NB4 (cell line): Measurements from ENCODE around the gene ANKHD1.
A peak's percentile ranks its signal among the peaks of the same experiment; 100 is the strongest.

Source experiments
- DNase-seq: peaks from one replicate; pipeline ENCODE4 v3.0.0; 2010; ENCODE audit warnings: low read depth
- H3K4me3 ChIP-seq: one replicate; pipeline ENCODE4 v1.5.1; 2011; ENCODE audit warnings: mild to moderate bottlenecking, low read depth, low read length, moderate library complexity
- MYC ChIP-seq: IDR thresholded peaks from 2 replicates; pipeline ENCODE4 v1.6.1; 2011; ENCODE audit warnings: low read depth, low read length
- POLR2A ChIP-seq: IDR thresholded peaks from 2 replicates; pipeline ENCODE4 v1.6.1; 2011; ENCODE audit warnings: mild to moderate bottlenecking; ENCODE audit not compliant: insufficient read length; ENCODE audit errors: extremely low read depth
- TF ChIP-seq, protein P1 (sequence below): IDR thresholded peaks from 2 replicates; pipeline ENCODE4 v1.6.1; 2011; ENCODE audit warnings: low read depth, low read length
- TF ChIP-seq, protein P2 (sequence below): IDR thresholded peaks from one replicate; pipeline ENCODE4 v1.5.1; 2012; ENCODE audit warnings: low read depth, low read length

The ANKHD1 gene

DNA sequence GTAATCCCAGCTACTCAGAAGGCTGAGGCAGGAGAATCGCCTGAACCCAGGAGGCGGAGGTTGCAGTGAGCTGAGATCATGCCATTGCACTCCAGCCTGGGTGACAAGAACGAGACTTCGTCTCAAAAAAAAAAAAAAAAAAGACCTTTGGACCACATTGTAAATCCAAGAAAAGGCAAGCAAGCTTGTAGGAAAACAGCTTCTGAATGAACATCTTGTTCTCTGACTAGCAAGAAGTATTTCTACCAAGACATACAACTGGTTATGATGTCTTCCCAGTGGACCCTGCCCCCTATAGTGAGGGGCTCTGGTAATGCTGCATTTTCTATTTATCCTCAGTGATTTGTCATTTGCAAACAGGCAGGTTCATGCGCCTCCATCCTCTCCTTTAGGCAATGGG is 141.3 kb downstream of the ANKHD1 start:
- TF ChIP-seq, protein P1, sequence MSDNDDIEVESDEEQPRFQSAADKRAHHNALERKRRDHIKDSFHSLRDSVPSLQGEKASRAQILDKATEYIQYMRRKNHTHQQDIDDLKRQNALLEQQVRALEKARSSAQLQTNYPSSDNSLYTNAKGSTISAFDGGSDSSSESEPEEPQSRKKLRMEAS: no peak
- TF ChIP-seq, protein P2, sequence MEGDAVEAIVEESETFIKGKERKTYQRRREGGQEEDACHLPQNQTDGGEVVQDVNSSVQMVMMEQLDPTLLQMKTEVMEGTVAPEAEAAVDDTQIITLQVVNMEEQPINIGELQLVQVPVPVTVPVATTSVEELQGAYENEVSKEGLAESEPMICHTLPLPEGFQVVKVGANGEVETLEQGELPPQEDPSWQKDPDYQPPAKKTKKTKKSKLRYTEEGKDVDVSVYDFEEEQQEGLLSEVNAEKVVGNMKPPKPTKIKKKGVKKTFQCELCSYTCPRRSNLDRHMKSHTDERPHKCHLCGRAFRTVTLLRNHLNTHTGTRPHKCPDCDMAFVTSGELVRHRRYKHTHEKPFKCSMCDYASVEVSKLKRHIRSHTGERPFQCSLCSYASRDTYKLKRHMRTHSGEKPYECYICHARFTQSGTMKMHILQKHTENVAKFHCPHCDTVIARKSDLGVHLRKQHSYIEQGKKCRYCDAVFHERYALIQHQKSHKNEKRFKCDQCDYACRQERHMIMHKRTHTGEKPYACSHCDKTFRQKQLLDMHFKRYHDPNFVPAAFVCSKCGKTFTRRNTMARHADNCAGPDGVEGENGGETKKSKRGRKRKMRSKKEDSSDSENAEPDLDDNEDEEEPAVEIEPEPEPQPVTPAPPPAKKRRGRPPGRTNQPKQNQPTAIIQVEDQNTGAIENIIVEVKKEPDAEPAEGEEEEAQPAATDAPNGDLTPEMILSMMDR: no peak
- TF ChIP-seq POLR2A: no peak
- TF ChIP-seq MYC: no peak
- no peak overlapping the region for H3K4me3 ChIP-seq
- no peak for DNase-seq

DNA sequence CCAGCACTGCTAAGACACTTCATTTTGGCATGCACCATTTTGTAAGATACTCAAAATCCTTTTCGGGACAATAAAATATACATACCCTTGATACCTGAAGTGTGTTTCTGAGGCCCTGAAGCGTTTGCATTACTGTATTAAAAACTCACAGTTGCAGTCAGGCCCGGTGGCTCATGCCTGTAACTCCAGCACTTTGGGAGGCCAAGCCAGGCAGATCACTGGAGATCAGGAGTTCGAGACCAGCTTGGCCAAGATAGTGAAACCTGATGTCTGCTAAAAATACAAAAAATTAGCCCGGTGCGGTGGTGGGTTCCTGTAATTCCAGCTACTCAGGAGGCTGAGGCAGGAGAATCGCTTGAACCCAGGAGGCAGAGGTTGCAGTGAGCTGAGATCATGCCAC is 143.4 kb downstream of the ANKHD1 start:
- no peak overlapping the region for H3K4me3 ChIP-seq
- TF ChIP-seq, protein P1: no peak
- TF ChIP-seq, protein P2: no peak
- TF ChIP-seq POLR2A (no peak), MYC (no peak)
- DNase-seq: no peak

DNA sequence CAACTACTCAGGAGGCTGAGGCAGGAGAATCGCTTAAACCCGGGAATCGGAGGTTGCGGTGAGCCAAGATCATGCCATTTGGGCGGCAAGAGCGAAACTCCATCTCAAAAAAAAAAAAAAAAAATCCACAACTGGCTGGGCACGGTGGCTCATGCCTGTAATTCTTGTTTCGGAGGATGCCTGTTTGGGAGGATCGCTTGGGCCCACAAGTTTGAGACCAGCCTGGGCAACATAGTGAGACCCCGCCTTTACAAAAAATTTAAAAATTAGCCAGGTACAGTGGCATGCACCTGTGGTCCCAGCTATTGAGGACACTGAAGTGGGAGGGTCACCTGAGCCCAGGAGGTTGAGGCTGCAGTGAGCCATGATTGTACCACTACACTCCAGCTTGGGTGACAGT is 144.0 kb downstream of the ANKHD1 start:
- TF ChIP-seq MYC (no peak), POLR2A (no peak)
- TF ChIP-seq, protein P1: no peak
- TF ChIP-seq, protein P2: no peak
- H3K4me3 ChIP-seq: no peak overlapping the region
- no peak for DNase-seq

DNA sequence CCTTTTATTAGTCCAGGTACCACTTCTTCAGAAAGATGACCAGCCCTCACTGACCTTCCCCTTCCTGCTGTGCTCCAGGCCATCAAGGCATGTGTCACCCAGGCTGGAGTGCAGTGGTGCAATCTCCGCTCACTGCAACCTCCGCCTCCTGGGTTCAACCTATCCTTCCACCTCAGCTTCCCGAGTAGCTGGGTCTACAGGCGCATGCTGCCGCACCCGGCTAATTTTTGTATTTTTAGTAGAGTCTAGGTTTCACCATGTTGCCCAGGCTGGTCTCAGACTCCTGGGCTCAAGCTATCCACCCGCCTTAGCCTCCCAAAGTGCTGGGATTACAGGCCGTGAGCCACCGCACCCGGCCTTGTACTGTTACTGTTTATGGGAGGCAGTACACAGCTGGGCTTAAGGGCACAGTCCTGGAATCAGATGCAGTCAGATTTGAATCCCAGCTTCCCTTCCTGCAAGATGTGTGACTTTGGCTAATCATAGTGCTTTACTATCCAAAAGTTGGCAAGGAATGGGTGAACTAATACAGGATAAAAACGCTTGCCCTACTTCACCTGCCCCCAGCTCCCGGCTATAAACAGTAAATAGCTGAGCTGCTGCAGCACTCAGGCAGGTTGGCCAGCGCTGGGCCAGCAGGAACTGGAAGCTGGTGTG is 145.3 kb downstream of the ANKHD1 start:
- TF ChIP-seq, protein P2: no peak
- no peak for TF ChIP-seq MYC
- TF ChIP-seq, protein P1: no peak
- no peak for TF ChIP-seq POLR2A
- DNase-seq: peak; percentile 28
- peak overlapping the region; percentile 13 for H3K4me3 ChIP-seq

DNA sequence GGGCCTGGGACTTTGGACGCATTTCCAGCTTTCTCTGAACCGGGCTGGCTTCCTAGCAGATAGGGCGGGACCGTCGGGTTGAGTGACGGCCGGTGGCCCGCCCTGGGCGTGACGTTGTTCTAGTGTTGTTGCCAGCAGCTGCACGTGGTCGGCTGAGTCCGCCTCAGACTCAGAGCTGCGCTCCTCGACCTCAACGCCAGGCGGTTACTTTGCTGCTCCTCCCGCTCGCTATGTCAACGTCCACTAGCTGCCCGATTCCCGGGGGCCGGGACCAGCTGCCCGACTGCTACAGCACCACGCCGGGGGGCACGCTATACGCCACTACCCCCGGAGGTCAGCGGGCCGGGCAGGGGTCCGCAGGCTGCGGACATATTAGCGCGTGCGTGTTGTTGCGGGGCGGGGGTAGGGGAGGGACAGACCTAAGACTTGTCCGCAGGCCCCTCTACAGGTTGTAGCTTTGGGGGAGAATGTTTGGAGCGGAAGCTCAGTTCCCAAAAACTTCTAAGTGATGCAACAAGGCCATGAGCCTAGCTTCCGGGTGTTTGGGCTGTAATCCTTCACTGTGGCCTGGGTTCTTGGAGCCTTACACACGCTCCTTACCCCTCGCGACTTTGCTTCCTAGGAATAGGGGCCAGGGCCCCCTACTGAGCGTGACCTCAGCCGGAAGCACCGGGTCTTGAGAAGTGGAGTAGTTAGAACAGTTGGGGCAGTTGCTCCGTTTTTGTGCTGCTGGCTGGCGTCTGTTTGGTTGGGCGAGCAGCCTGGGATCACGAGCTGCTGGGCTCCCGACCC is 146.1 kb downstream of the ANKHD1 start, which contains the start of gene EIF4EBP3:
TSS of gene EIF4EBP3 (plus strand) at position 155 of the 792 bp plus-strand sequence. CDS start at position 231, 76 bp downstream.
- H3K4me3 ChIP-seq: peak within 1 kb of the TSS; percentile 52
- TF ChIP-seq, protein P2: peak; percentile 23
- TF ChIP-seq MYC (peak; percentile 97), POLR2A (peak; percentile 75)
- TF ChIP-seq, protein P1: peak; percentile 99
- peak; percentile 95 for DNase-seq
